SK-N-SH (cell line): Measurements from ENCODE around the gene OLFM4. TPM values are rescaled to one million over a fixed set of nuclear protein-coding genes. Genes with fewer than 3 reads are reported as not detected.

Source experiments
- CTCF ChIA-PET: fragments of 300-600, 350-600 bp; formaldehyde crosslinking; extraction: SDS; loops from one replicate; lab custom pipeline; 2021; lab: Yijun Ruan, JAX
- POLR2A ChIA-PET: fragments of 350-600 bp; sonication (Branson Sonifier 250); formaldehyde crosslinking; extraction: SDS; loops from one replicate; lab custom pipeline; 2020; ENCODE audit warnings: antibody characterized with exemption, inconsistent platforms; lab: Yijun Ruan, JAX
- DNase-seq: peaks from one replicate; pipeline ENCODE4 v3.0.0; 2012
- H2AFZ ChIP-seq: fragments of 200-600 bp; sonication (generic); 2 replicates; pipeline ENCODE4 v1.8.1; 2016; ENCODE audit warnings: antibody characterized with exemption, mild to moderate bottlenecking, low read depth
- H3F3A ChIP-seq: fragments of 200-600 bp; sonication (generic); replicated peaks from 2 replicates; pipeline ENCODE3; 2016; ENCODE audit warnings: antibody characterized with exemption, mild to moderate bottlenecking; ENCODE audit not compliant: insufficient read depth
- H3K27ac ChIP-seq, 2 experiments: fragments of 200-500 bp in 1 of 2; fragments of 200-600 bp in 1 of 2; sonication (Bioruptor generic) in 1 of 2; sonication (generic), shearing (Covaris generic) in 1 of 2; 2 replicates each; pipeline versions ENCODE4 v1.5.1 to v1.6.1; 2014 to 2016; ENCODE audit warnings: low read depth in 2 of 2, inconsistent platforms in 1 of 2, low read length in 1 of 2, mild to moderate bottlenecking in 1 of 2, mixed read lengths in 1 of 2
- H3K27me3 ChIP-seq: fragments of 200-600 bp; sonication (generic), shearing (Covaris generic); 2 replicates; pipeline ENCODE4 v1.6.1; 2016; ENCODE audit warnings: mixed run types; ENCODE audit not compliant: insufficient read depth
- H3K36me3 ChIP-seq, 2 experiments: fragments of 200-500 bp in 1 of 2; fragments of 200-600 bp in 1 of 2; sonication (Bioruptor generic) in 1 of 2; sonication (generic) in 1 of 2; replicated peaks in 1 of 2; 2 replicates each; pipeline versions ENCODE3 to v1.5.1; 2014 to 2016; ENCODE audit warnings: low read length in 1 of 2, mild to moderate bottlenecking in 1 of 2; ENCODE audit not compliant: insufficient read depth in 2 of 2, control insufficient read depth in 1 of 2
- H3K4me1 ChIP-seq, 2 experiments: fragments of 200-500 bp in 1 of 2; fragments of 200-600 bp in 1 of 2; sonication (Bioruptor generic) in 1 of 2; sonication (generic), shearing (Covaris generic) in 1 of 2; 2 replicates each; pipeline versions ENCODE4 v1.5.1 to v1.6.1; 2014 to 2016; ENCODE audit warnings: low read depth in 1 of 2, low read length in 1 of 2, mixed run types in 1 of 2; ENCODE audit not compliant: insufficient read depth in 2 of 2, control insufficient read depth in 1 of 2
- H3K4me2 ChIP-seq: fragments of 200-600 bp; sonication (generic), shearing (Covaris generic); 2 replicates; pipeline ENCODE4 v1.6.1; 2017; ENCODE audit warnings: mixed run types
- H3K4me3 ChIP-seq, 2 experiments: fragments of 200-500 bp in 1 of 2; fragments of 200-600 bp in 1 of 2; sonication (Bioruptor generic) in 1 of 2; sonication (generic), shearing (Covaris generic) in 1 of 2; 2 replicates each; pipeline versions ENCODE4 v1.5.1 to v1.8.1; 2014 to 2016; ENCODE audit warnings: low read depth in 2 of 2, inconsistent platforms in 1 of 2, low read length in 1 of 2, mild to moderate bottlenecking in 1 of 2, mixed read lengths in 1 of 2, moderate library complexity in 1 of 2
- H3K79me2 ChIP-seq: fragments of 200-600 bp; sonication (generic); 2 replicates; pipeline ENCODE4 v1.8.1; 2017; ENCODE audit warnings: mild to moderate bottlenecking; ENCODE audit not compliant: insufficient read depth
- H3K9ac ChIP-seq: fragments of 200-600 bp; sonication (generic); 2 replicates; pipeline ENCODE4 v1.6.1; 2017; ENCODE audit warnings: mixed run types
- H3K9me2 ChIP-seq: fragments of 200-600 bp; sonication (generic); 2 replicates; pipeline ENCODE4 v1.6.1; 2017; ENCODE audit warnings: mixed run types
- H3K9me3 ChIP-seq: fragments of 200-600 bp; sonication (generic); 2 replicates; pipeline ENCODE4 v1.6.1; 2017; ENCODE audit warnings: mixed run types, mild to moderate bottlenecking, moderate library complexity
- H4K20me1 ChIP-seq: fragments of 200-600 bp; sonication (generic); 2 replicates; pipeline ENCODE4 v1.6.1; 2017; ENCODE audit warnings: mild to moderate bottlenecking, mixed run types; ENCODE audit not compliant: insufficient read depth
- CHD2 ChIP-seq: fragments of 150-350 bp; IDR thresholded peaks from 2 replicates; pipeline ENCODE4 v1.6.1; 2018; ENCODE audit warnings: low read length; ENCODE audit not compliant: partially characterized antibody
- ELF1 ChIP-seq: IDR thresholded peaks from 2 replicates; pipeline ENCODE4 v1.4.0; 2012
- EP300 ChIP-seq, 2 experiments: IDR thresholded peaks; 2 replicates each; pipeline versions ENCODE4 v1.4.0 to v1.6.1; 2012; ENCODE audit warnings: borderline replicate concordance in 1 of 2, low read depth in 1 of 2, low read length in 1 of 2
- FOSL2 ChIP-seq: IDR thresholded peaks from 2 replicates; pipeline ENCODE4 v1.4.0; 2012; ENCODE audit warnings: low read depth, mild to moderate bottlenecking, moderate library complexity, borderline replicate concordance
- FOXM1 ChIP-seq: IDR thresholded peaks from 2 replicates; pipeline ENCODE4 v1.4.0; 2012; ENCODE audit warnings: low read depth, mild to moderate bottlenecking
- NRF1 ChIP-seq: IDR thresholded peaks from 2 replicates; pipeline ENCODE4 v1.6.1; 2012; ENCODE audit warnings: low read depth, mild to moderate bottlenecking, low read length
- POLR2AphosphoS5 ChIP-seq: IDR thresholded peaks from 2 replicates; pipeline ENCODE4 v1.6.1; 2012; ENCODE audit warnings: low read depth, low read length
- SIN3A ChIP-seq: IDR thresholded peaks from 2 replicates; pipeline ENCODE4 v1.6.1; 2012; ENCODE audit warnings: low read depth, mild to moderate bottlenecking, low read length, moderate library complexity, borderline replicate concordance
- TAF1 ChIP-seq: IDR thresholded peaks from 2 replicates; pipeline ENCODE4 v1.6.1; 2012; ENCODE audit warnings: low read depth, mild to moderate bottlenecking, low read length, moderate library complexity, borderline replicate concordance
- YY1 ChIP-seq: IDR thresholded peaks from 2 replicates; pipeline ENCODE4 v1.4.0; 2012; ENCODE audit warnings: low read depth, mild to moderate bottlenecking
- WGBS: methylation state at CpG from one replicate; pipeline ENCODE4 v1.1.6; 2017; ENCODE audit warnings: low lambda C conversion rate; 5-methylcytosine and 5-hydroxymethylcytosine counted together
- polyA plus RNA-seq, 3 experiments: library from polyadenylated mRNA; depleted of rRNA; stranded (reverse); fragments of >200 nt; gene quantifications; 2 replicates each; pipeline ENCODE4 v1.2.3, GENCODE V29; 2012
- TF ChIP-seq, protein P1 (sequence below): fragments of 200-600 bp; sonication (generic); IDR thresholded peaks from 2 replicates; pipeline ENCODE4 v1.6.1; 2017; ENCODE audit warnings: antibody characterized with exemption, mild to moderate bottlenecking, moderate library complexity
- TF ChIP-seq, protein P2 (sequence below): IDR thresholded peaks from 2 replicates; pipeline ENCODE4; 2012
- TF ChIP-seq, protein P3 (sequence below): IDR thresholded peaks from 2 replicates; pipeline ENCODE4 v1.4.0; 2012; ENCODE audit warnings: low read depth, borderline replicate concordance

OLFM4 gene
- polyA plus RNA-seq, 1 of the 3 experiments (the other 2 are of a cell fraction), result not detected

DNA sequence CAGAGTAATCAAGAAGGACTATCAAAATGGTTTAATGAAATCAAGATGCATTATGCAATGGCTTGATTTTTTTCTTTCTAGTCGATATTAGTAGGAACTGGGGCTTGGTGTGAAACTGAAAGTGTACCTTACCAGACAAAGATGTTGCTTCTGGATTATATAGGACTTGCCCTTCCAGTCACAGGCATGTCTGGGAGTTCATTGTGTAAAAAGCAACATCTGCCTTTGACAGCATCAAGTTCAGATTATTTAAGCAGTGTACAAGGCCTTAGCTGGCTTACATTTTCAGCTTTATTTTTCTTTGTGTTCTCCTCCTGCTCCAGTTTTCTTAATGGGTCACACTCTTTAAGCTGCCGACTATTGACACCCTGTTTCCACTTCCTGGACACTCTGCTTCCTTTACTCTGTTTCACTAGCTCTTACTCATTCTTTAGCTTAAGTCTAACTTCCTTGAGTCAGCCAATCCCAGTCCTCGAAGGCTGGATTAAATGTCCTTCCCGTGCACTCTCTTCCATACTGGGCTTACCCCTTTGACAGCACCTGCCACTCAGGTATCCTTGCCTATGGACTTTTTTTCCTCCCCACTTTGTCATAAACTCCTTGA is 29.4 kb upstream of the OLFM4 start:
- Histone ChIP-seq H3F3A (no peaks in the 10 kb centered on the region), H3K4me1 (peaks cover 0 to 8% of the 10 kb centered on the region in 2 experiments; a peak in 2 of 4 replicates), H3K79me2 (no peaks in the 10 kb centered on the region), H4K20me1 (no peaks in the 10 kb centered on the region), H3K4me2 (no peak overlapping the region), H3K36me3 (no peaks in the 10 kb centered on the region), H3K9me3 (no peaks in the 10 kb centered on the region), H3K4me3 (no peak overlapping the region), H3K9me2 (no peaks in the 10 kb centered on the region), H3K27me3 (no peaks in the 10 kb centered on the region), H2AFZ (no peak overlapping the region), H3K27ac (no peak overlapping the region), H3K9ac (no peak overlapping the region)
- TF ChIP-seq FOXM1, result no peak
- TF ChIP-seq TAF1, result no peak
- TF ChIP-seq NRF1, result no peak
- TF ChIP-seq EP300 (IDR thresholded peaks at IDR 0.05; ENCODE audit: borderline replicate concordance in 1 of 2, low read depth in 1 of 2, low read length in 1 of 2), result no peak
- no peak for TF ChIP-seq SIN3A
- TF ChIP-seq, protein P1, sequence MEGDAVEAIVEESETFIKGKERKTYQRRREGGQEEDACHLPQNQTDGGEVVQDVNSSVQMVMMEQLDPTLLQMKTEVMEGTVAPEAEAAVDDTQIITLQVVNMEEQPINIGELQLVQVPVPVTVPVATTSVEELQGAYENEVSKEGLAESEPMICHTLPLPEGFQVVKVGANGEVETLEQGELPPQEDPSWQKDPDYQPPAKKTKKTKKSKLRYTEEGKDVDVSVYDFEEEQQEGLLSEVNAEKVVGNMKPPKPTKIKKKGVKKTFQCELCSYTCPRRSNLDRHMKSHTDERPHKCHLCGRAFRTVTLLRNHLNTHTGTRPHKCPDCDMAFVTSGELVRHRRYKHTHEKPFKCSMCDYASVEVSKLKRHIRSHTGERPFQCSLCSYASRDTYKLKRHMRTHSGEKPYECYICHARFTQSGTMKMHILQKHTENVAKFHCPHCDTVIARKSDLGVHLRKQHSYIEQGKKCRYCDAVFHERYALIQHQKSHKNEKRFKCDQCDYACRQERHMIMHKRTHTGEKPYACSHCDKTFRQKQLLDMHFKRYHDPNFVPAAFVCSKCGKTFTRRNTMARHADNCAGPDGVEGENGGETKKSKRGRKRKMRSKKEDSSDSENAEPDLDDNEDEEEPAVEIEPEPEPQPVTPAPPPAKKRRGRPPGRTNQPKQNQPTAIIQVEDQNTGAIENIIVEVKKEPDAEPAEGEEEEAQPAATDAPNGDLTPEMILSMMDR, result no peak
- TF ChIP-seq, protein P2, sequence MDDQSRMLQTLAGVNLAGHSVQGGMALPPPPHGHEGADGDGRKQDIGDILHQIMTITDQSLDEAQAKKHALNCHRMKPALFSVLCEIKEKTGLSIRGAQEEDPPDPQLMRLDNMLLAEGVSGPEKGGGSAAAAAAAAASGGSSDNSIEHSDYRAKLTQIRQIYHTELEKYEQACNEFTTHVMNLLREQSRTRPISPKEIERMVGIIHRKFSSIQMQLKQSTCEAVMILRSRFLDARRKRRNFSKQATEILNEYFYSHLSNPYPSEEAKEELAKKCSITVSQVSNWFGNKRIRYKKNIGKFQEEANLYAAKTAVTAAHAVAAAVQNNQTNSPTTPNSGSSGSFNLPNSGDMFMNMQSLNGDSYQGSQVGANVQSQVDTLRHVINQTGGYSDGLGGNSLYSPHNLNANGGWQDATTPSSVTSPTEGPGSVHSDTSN, result no peak
- TF ChIP-seq ELF1, result no peak
- no peak for TF ChIP-seq POLR2AphosphoS5
- TF ChIP-seq CHD2, result no peak
- no peak for TF ChIP-seq YY1
- TF ChIP-seq, protein P3, sequence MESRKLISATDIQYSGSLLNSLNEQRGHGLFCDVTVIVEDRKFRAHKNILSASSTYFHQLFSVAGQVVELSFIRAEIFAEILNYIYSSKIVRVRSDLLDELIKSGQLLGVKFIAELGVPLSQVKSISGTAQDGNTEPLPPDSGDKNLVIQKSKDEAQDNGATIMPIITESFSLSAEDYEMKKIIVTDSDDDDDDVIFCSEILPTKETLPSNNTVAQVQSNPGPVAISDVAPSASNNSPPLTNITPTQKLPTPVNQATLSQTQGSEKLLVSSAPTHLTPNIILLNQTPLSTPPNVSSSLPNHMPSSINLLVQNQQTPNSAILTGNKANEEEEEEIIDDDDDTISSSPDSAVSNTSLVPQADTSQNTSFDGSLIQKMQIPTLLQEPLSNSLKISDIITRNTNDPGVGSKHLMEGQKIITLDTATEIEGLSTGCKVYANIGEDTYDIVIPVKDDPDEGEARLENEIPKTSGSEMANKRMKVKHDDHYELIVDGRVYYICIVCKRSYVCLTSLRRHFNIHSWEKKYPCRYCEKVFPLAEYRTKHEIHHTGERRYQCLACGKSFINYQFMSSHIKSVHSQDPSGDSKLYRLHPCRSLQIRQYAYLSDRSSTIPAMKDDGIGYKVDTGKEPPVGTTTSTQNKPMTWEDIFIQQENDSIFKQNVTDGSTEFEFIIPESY, result no peak
- no peak for TF ChIP-seq FOSL2
- ChIA-PET POLR2A (no interaction called here), CTCF (interaction anchor here (1.2 to 2.5 kb wide), 3 partner anchors 31 to 153 kb away, joined by 4 to 12 read pairs (median 10); no protein-coding TSS in a partner anchor)
- WGBS, result 45% methylated on average over 4 of the region's 4 CpGs
- DNase-seq, result no peak
